HG03571 (cell line): Measurements from ENCODE around the gene HNRNPAB.

ENCODE experiments used
- ATAC-seq: cut with Tn5 transposase; IDR thresholded peaks from one replicate; pipeline ENCODE4 v1.9.1; 2021; ENCODE audit not compliant: unreplicated experiment

Gene HNRNPAB

GRCh38 chr5:178211095-178212048 is 7.0 kb downstream of the HNRNPAB start:
- ATAC-seq = no peak

- no peak for ATAC-seq
These were observed 8.1 kb downstream of the HNRNPAB start for GRCh38 chr5:178212241-178213002.

- no peak for ATAC-seq
These were observed 8.7 kb downstream of the HNRNPAB start for GRCh38 chr5:178213003-178213461.

GRCh38 chr5:178213748-178214151 is 9.4 kb downstream of the HNRNPAB start:
- ATAC-seq = no peak

- ATAC-seq = no peak
These were observed 9.9 kb downstream of the HNRNPAB start for GRCh38 chr5:178214160-178214803.

- ATAC-seq = no peak
These were observed 11.1 kb downstream of the HNRNPAB start for GRCh38 chr5:178215280-178216002.

GRCh38 chr5:178216088-178216534 is 11.8 kb downstream of the HNRNPAB start:
- no peak for ATAC-seq

GRCh38 chr5:178216779-178217178 is 12.4 kb downstream of the HNRNPAB start:
- no peak for ATAC-seq

- ATAC-seq = no peak
These were observed 14.0 kb downstream of the HNRNPAB start for GRCh38 chr5:178218237-178218776.

- no peak for ATAC-seq
These were observed 14.5 kb downstream of the HNRNPAB start for GRCh38 chr5:178218827-178219226.

- ATAC-seq = no peak
These were observed 16.9 kb downstream of the HNRNPAB start for GRCh38 chr5:178221282-178221681.

- no peak for ATAC-seq
These were observed 17.5 kb downstream of the HNRNPAB start for GRCh38 chr5:178221853-178222252.

GRCh38 chr5:178222292-178222691 is 18.0 kb downstream of the HNRNPAB start:
- ATAC-seq = no peak

- ATAC-seq = no peak
These were observed 19.0 kb downstream of the HNRNPAB start for GRCh38 chr5:178223196-178223773.

GRCh38 chr5:178223828-178224335 is 19.5 kb downstream of the HNRNPAB start:
- ATAC-seq = no peak

GRCh38 chr5:178224403-178224802 is 20.1 kb downstream of the HNRNPAB start:
- no peak for ATAC-seq

GRCh38 chr5:178225174-178225573 is 20.8 kb downstream of the HNRNPAB start:
- no peak for ATAC-seq

GRCh38 chr5:178227138-178227659 is 22.9 kb downstream of the HNRNPAB start:
- ATAC-seq = no peak

- ATAC-seq = no peak
These were observed 23.6 kb downstream of the HNRNPAB start for GRCh38 chr5:178227929-178228328.
